Measurements from ENCODE around the gene PIP4K2A.
A peak's percentile ranks its signal among the peaks of the same experiment; 100 is the strongest.

PIP4K2A gene

GRCh38 chr10:22581461-22581860 is 132.9 kb downstream of the PIP4K2A start:
- H3K4me3 ChIP-seq (ENCODE audit: low read depth, low read length), result no peak overlapping the region
- no peak for DNase-seq (ENCODE audit: low read depth)

- H3K4me3 ChIP-seq (ENCODE audit: low read depth, low read length), result no peak overlapping the region
- no peak for DNase-seq (ENCODE audit: low read depth)
Measured at GRCh38 chr10:22580711-22581110, 133.7 kb downstream of the PIP4K2A start.

GRCh38 chr10:22579826-22580225 is 134.6 kb downstream of the PIP4K2A start:
- DNase-seq (ENCODE audit: low read depth), result no peak
- no peak overlapping the region for H3K4me3 ChIP-seq (ENCODE audit: low read depth, low read length)

GRCh38 chr10:22573820-22574569 is 140.4 kb downstream of the PIP4K2A start:
- no peak overlapping the region for H3K4me3 ChIP-seq (ENCODE audit: low read depth, low read length)
- DNase-seq (ENCODE audit: low read depth), result no peak

- no peak for DNase-seq (ENCODE audit: low read depth)
- no peak overlapping the region for H3K4me3 ChIP-seq (ENCODE audit: low read depth, low read length)
Measured at GRCh38 chr10:22570733-22571430, 143.5 kb downstream of the PIP4K2A start.

GRCh38 chr10:22570234-22570633 is 144.1 kb downstream of the PIP4K2A start:
- DNase-seq (ENCODE audit: low read depth), result no peak
- H3K4me3 ChIP-seq (ENCODE audit: low read depth, low read length), result no peak overlapping the region

GRCh38 chr10:22568928-22569327 is 145.4 kb downstream of the PIP4K2A start:
- H3K4me3 ChIP-seq (ENCODE audit: low read depth, low read length), result no peak overlapping the region
- no peak for DNase-seq (ENCODE audit: low read depth)

GRCh38 chr10:22564060-22564459 is 150.3 kb downstream of the PIP4K2A start:
- DNase-seq (ENCODE audit: low read depth), result no peak
- H3K4me3 ChIP-seq (ENCODE audit: low read depth, low read length), result no peak overlapping the region

- no peak overlapping the region for H3K4me3 ChIP-seq (ENCODE audit: low read depth, low read length)
- DNase-seq (ENCODE audit: low read depth), result no peak
Measured at GRCh38 chr10:22561909-22562308, 152.5 kb downstream of the PIP4K2A start.

GRCh38 chr10:22560913-22561239 is 153.5 kb downstream of the PIP4K2A start:
- DNase-seq (ENCODE audit: low read depth), result no peak
- no peak overlapping the region for H3K4me3 ChIP-seq (ENCODE audit: low read depth, low read length)

GRCh38 chr10:22560096-22560912 is 154.1 kb downstream of the PIP4K2A start:
- no peak overlapping the region for H3K4me3 ChIP-seq (ENCODE audit: low read depth, low read length)
- DNase-seq (ENCODE audit: low read depth), result no peak

- H3K4me3 ChIP-seq (ENCODE audit: low read depth, low read length), result no peak overlapping the region
- DNase-seq (ENCODE audit: low read depth), result no peak
Measured at GRCh38 chr10:22557321-22557720, 157.1 kb downstream of the PIP4K2A start.

GRCh38 chr10:22556774-22557173 is 157.6 kb downstream of the PIP4K2A start:
- DNase-seq (ENCODE audit: low read depth), result no peak
- H3K4me3 ChIP-seq (ENCODE audit: low read depth, low read length), result no peak overlapping the region

- DNase-seq (ENCODE audit: low read depth), result peak; percentile 92
- H3K4me3 ChIP-seq (ENCODE audit: low read depth, low read length), result peak overlapping the region; percentile 5
Measured at GRCh38 chr10:22554461-22555182, 159.8 kb downstream of the PIP4K2A start.

- no peak for DNase-seq (ENCODE audit: low read depth)
- H3K4me3 ChIP-seq (ENCODE audit: low read depth, low read length), result no peak overlapping the region
Measured at GRCh38 chr10:22553452-22553995, 160.9 kb downstream of the PIP4K2A start.

GRCh38 chr10:22552888-22553378 is 161.4 kb downstream of the PIP4K2A start:
- H3K4me3 ChIP-seq (ENCODE audit: low read depth, low read length), result no peak overlapping the region
- DNase-seq (ENCODE audit: low read depth), result peak; percentile 93

GRCh38 chr10:22551681-22552365 is 162.6 kb downstream of the PIP4K2A start:
- no peak for DNase-seq (ENCODE audit: low read depth)
- H3K4me3 ChIP-seq (ENCODE audit: low read depth, low read length), result no peak overlapping the region

- no peak overlapping the region for H3K4me3 ChIP-seq (ENCODE audit: low read depth, low read length)
- no peak for DNase-seq (ENCODE audit: low read depth)
Measured at GRCh38 chr10:22550732-22551131, 163.6 kb downstream of the PIP4K2A start.

- H3K4me3 ChIP-seq (ENCODE audit: low read depth, low read length), result no peak overlapping the region
- DNase-seq (ENCODE audit: low read depth), result no peak
Measured at GRCh38 chr10:22548344-22548743, 166.0 kb downstream of the PIP4K2A start.
